HG02759 (cell line): ENCODE data around the gene HSPBP1.

Experiments
- ATAC-seq: cut with Tn5 transposase; IDR thresholded peaks from one replicate; pipeline ENCODE4 v1.9.1; 2021; ENCODE audit warnings: mild to moderate bottlenecking, moderate library complexity; ENCODE audit not compliant: unreplicated experiment

The HSPBP1 gene

DNA sequence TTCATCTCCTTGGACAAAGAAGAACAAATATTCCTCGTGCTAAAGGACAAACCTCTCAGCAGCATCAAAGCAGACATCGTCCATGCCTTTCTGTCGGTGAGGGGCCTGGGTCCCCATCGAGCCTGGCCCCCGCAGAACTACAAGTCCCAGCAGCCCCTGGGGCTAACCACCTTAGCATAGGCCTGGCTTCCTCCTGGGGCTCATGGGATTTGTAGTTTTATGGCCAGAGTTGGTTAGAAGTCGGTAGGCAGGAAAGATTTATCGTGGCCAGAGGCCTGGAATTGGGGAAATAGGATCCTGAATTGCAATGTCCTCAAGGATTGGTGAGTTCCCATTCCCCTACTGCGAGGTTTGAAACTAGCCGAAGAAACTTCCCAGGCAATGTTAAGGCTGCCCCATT, 25.6 kb upstream of the HSPBP1 start:
- ATAC-seq, result no peak

DNA sequence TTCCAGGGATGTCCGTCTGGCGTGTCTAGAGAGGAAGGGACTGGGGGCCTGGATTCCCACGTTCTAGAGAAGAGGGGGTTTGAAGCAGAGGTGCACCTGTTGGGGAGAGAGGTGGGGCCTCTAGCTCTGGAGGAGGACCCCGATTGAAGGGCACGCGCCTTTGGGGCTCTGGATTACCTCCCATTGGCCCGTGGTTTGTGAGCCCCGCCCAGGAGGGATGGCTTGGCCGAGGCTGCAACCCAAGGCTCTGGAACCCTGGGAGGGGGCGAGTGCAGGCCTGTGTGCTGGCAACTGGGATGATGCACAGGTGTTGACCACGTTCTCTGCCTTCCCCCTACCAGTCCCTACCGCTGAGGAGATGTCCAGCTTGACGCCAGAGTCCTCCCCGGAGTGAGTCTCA, 25.1 kb upstream of the HSPBP1 start:
- no peak for ATAC-seq

- ATAC-seq, result no peak
These were observed 24.5 kb upstream of the HSPBP1 start for GRCh38 chr19:55304279-55304978.

DNA sequence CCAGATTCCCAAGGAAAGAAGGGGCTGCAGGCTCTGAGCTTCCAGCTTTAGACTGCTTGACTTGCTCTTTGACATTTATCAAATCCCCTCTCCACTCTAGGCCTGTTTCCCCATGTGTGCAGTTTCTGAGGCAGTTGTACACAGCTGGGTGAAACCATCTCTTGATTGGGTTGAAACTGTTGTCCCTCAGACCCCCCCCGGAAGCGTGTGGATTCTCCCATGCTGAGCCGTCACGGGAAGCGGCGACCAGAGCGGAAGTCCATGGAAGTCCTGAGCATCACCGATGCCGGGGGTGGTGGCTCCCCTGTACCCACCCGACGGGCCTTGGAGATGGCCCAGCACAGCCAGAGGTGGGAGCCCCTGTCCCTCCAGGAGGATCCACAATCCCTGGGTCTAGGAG, 23.6 kb upstream of the HSPBP1 start:
- ATAC-seq, result no peak

- no peak for ATAC-seq
These were observed 22.4 kb upstream of the HSPBP1 start for GRCh38 chr19:55302318-55302703.

- ATAC-seq, result peak; percentile 74
These were observed 21.8 kb upstream of the HSPBP1 start for GRCh38 chr19:55301459-55302317.

GRCh38 chr19:55300886-55301458, 21.1 kb upstream of the HSPBP1 start:
- no peak for ATAC-seq

DNA sequence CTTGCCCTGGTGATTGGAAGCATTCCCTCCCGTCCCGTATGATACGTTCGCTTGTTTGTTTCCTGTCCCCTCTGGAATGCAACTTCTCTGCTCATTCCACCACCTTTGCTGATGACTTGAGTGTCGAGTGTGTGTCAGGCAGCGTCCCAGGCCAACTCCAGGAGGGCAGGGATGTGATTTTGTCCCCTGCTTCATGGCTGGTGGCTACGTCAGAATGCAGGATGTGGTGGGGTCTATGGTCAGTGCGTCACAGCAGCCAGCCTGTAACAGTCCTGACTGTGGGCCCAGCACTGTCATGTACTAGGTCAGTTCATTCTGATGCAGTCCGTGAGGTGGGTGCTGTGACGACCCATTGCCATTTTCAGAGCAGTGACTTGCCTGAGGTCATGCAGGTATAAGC, 20.1 kb upstream of the HSPBP1 start:
- ATAC-seq, result no peak

GRCh38 chr19:55297267-55297666, 17.4 kb upstream of the HSPBP1 start:
- ATAC-seq, result no peak

GRCh38 chr19:55289117-55289796, 9.3 kb upstream of the HSPBP1 start:
- no peak for ATAC-seq

GRCh38 chr19:55287361-55288079, 7.6 kb upstream of the HSPBP1 start:
- no peak for ATAC-seq

- ATAC-seq, result no peak
These were observed 5.5 kb upstream of the HSPBP1 start for GRCh38 chr19:55285229-55285890.

GRCh38 chr19:55284405-55285058, 4.6 kb upstream of the HSPBP1 start:
- ATAC-seq, result no peak

- no peak for ATAC-seq
These were observed 3.9 kb upstream of the HSPBP1 start, which contains the start of gene BRSK1 for GRCh38 chr19:55283548-55284377. TSS of gene BRSK1 (plus strand) at chr19:55283997. CDS start at chr19:55284443, 446 bp downstream.

DNA sequence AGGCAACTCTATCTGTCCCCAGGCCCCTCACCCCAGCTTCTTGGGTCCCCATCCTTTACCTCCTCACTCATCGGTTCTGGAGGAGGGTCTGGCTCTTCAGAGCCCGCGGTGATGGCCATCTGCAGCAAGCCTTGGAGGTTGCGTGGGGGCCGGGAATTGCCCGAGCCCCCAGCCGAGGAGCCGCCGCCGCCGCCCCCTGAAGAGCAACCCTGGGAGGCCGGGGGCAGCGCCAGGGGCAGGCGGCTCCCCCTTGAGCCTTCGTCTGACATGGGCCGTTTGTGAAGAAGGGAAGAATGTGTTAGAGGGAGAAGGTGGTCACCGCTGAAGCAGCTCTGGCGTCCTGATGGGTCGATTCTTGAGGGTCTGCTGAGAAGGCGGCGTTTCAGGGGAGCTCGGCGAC, 570 bp downstream of the HSPBP1 start:
- ATAC-seq, result no peak

- no peak for ATAC-seq
These were observed 1.3 kb downstream of the HSPBP1 start for GRCh38 chr19:55278391-55279135.

GRCh38 chr19:55277494-55277893, 2.4 kb downstream of the HSPBP1 start:
- no peak for ATAC-seq
